ENCODE results near the gene PSMC5.
"Not testable (repeated sequence)": the region's sequence is repeated elsewhere in the genome, so short reads cannot be mapped to it uniquely, and the experiment has no call there.

DNA sequence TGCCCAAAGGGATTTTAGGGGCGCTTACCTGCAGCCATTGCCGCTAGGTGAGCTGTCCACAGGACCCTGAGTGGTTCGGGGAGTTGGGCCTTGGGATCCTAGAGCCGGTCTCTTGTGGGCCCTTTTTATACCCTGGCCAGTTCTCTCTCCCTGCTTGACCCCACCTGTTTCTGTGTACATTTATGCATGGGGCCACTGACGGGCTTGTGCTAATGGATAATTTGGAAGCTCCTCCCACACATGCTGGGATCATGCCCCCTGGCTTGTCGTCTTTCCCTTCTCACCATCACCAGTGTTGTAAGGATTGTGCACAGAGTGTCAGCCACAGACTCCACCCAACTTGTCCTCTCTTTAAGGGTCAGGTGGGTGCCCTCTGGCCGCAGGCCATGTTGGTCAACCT lies 46.3 kb downstream of the PSMC5 start, which contains the start of gene CSH2:
- not testable (repeated sequence) for TF ChIP-seq L3MBTL2 (IDR thresholded peaks at IDR 0.05); NR1H2 (CRISPR knock-in tag; IDR thresholded peaks at IDR 0.05); ZNF174 (CRISPR knock-in tag; IDR thresholded peaks at IDR 0.05); TEAD1 (CRISPR knock-in tag; IDR thresholded peaks at IDR 0.05); CBX3 (IDR thresholded peaks at IDR 0.05; ENCODE audit: borderline replicate concordance in 1 of 2, low read length in 2 of 2); ZNF311 (CRISPR knock-in tag; IDR thresholded peaks at IDR 0.05); NR3C1 (CRISPR knock-in tag; IDR thresholded peaks at IDR 0.05)
- TF ChIP-seq, protein P1, sequence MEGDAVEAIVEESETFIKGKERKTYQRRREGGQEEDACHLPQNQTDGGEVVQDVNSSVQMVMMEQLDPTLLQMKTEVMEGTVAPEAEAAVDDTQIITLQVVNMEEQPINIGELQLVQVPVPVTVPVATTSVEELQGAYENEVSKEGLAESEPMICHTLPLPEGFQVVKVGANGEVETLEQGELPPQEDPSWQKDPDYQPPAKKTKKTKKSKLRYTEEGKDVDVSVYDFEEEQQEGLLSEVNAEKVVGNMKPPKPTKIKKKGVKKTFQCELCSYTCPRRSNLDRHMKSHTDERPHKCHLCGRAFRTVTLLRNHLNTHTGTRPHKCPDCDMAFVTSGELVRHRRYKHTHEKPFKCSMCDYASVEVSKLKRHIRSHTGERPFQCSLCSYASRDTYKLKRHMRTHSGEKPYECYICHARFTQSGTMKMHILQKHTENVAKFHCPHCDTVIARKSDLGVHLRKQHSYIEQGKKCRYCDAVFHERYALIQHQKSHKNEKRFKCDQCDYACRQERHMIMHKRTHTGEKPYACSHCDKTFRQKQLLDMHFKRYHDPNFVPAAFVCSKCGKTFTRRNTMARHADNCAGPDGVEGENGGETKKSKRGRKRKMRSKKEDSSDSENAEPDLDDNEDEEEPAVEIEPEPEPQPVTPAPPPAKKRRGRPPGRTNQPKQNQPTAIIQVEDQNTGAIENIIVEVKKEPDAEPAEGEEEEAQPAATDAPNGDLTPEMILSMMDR (IDR thresholded peaks at IDR 0.05 in 2 of 3, conservative IDR thresholded peaks at IDR 0.05 in 1 of 3; ENCODE audit: insufficient read depth in 2 of 3, low read depth in 1 of 3, low read length in 3 of 3): not testable (repeated sequence)

All from K562 (cell line).